OCI-M2 (cell line): Measurements from ENCODE around the gene PCDHA11.
"Not testable (repeated sequence)": the region's sequence is repeated elsewhere in the genome, so short reads cannot be mapped to it uniquely, and the experiment has no call there.

Experiments
- DNase-seq: peaks from one replicate; lab custom pipeline; 2025; ENCODE audit not compliant: unreplicated experiment; lab: John Stamatoyannopoulos, UW

Gene PCDHA11

GRCh38 chr5:140868721-140869554 is at the start of gene PCDHA11:
PCDHA11 (plus strand) TSS chr5:140868957; CDS start chr5:140869104, 147 bp downstream.
- DNase-seq: no peak

DNA sequence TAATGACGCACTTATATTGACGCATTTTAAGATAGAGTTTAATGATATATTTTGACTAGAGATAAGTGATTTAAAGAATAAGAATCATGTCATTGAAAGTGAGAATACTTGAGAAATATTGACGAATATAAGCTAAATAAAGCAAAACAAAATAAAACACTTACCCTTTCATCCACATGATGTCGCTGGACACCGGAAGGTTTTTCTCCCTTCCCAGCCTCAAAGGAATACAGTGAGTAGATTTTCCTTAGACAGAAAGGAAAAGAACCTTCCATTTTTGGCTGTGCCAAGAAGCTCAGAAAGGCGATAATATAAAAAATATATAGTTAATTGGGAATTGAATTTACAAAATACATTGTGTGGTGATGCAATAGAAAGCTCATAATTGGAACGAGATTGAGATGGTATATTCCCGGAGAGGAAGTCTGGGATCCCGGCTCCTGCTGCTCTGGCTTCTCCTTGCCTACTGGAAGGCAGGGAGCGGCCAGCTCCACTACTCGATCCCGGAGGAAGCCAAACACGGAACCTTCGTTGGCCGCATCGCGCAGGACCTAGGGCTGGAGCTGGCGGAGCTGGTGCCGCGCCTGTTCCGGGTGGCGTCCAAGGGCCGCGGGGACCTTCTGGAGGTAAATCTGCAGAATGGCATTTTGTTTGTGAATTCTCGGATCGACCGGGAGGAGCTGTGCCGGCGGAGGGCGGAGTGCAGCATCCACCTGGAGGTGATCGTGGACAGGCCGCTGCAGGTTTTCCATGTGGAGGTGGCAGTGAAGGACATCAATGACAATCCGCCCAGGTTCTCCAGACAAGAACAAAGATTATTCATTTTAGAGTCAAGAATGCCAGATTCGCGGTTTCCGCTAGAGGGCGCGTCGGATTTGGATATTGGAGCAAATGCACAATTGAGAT is 47.1 kb upstream of the PCDHA11 start, which contains the start of gene PCDHA5:
Gene PCDHA5 (plus strand): TSS at position 239 of the 906 bp plus-strand sequence.
- no peak for DNase-seq

- no peak for DNase-seq
These were observed 46.5 kb upstream of the PCDHA11 start for GRCh38 chr5:140822281-140822629.

DNA sequence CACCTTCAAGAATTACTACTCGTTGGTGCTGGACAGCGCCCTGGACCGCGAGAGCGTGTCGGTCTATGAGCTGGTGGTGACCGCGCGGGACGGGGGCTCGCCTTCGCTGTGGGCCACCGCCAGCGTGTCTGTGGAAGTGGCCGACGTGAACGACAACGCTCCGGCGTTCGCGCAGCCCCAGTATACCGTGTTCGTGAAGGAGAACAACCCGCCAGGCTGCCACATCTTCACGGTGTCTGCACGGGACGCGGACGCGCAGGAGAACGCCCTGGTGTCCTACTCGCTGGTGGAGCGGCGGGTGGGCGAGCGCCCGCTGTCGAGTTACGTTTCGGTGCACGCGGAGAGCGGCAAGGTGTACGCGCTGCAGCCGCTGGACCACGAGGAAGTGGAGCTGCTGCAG is 45.8 kb upstream of the PCDHA11 start:
- DNase-seq: not testable (repeated sequence)

GRCh38 chr5:140823475-140823874 is 45.3 kb upstream of the PCDHA11 start:
- no peak for DNase-seq

- no peak for DNase-seq
These were observed 40.9 kb upstream of the PCDHA11 start, which contains the start of gene PCDHA6 for GRCh38 chr5:140827704-140828361. PCDHA6 (plus strand) TSS chr5:140827960; CDS start chr5:140828092, 132 bp downstream.

- no peak for DNase-seq
These were observed 40.4 kb upstream of the PCDHA11 start for GRCh38 chr5:140828362-140828737.

DNA sequence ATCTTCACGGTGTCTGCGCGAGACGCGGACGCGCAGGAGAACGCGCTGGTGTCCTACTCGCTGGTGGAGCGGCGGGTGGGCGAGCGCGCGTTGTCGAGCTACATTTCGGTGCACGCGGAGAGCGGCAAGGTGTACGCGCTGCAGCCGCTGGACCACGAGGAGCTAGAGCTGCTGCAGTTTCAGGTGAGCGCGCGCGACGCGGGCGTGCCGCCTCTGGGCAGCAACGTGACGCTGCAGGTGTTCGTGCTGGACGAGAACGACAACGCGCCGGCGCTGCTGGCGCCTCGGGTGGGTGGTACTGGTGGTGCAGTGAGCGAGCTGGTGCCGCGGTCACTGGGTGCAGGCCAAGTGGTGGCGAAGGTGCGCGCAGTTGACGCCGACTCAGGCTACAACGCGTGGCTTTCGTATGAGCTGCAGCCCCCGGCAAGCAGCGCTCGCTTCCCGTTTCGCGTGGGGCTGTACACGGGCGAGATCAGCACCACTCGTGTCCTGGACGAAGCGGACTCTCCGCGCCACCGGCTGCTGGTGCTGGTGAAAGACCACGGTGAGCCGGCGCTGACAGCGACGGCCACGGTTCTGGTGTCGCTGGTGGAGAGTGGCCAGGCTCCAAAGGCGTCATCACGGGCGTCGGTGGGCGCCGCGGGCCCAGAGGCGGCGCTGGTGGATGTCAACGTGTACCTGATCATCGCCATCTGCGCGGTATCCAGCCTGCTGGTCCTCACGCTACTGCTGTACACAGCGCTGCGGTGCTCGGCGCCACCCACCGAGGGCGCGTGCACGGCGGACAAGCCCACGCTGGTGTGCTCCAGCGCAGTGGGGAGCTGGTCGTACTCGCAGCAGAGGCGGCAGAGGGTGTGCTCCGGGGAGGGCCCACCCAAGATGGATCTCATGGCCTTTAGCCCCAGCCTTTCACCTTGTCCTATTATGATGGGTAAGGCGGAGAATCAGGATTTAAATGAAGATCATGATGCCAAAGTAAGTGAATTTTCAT is 39.0 kb upstream of the PCDHA11 start:
- not testable (repeated sequence) for DNase-seq

GRCh38 chr5:140833993-140834392 is 34.8 kb upstream of the PCDHA11 start, which contains the start of gene PCDHA7:
PCDHA7 (plus strand) TSS chr5:140834269; CDS start chr5:140834384, 115 bp downstream.
- DNase-seq: no peak

DNA sequence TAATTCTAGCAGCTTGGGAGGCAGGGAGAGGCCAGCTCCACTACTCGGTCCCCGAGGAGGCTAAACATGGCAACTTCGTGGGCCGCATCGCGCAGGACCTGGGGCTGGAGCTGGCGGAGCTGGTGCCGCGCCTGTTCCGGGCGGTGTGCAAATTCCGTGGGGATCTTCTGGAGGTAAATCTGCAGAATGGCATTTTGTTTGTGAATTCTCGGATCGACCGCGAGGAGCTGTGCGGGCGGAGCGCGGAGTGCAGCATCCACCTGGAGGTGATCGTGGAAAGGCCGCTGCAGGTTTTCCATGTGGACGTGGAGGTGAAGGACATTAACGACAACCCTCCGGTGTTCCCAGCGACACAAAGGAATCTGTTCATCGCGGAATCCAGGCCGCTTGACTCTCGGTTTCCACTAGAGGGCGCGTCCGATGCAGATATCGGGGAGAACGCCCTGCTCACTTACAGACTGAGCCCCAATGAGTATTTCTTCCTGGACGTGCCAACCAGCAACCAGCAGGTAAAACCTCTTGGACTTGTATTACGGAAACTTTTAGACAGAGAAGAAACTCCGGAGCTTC is 34.2 kb upstream of the PCDHA11 start:
- not testable (repeated sequence) for DNase-seq

- no peak for DNase-seq
These were observed 32.9 kb upstream of the PCDHA11 start for GRCh38 chr5:140835622-140836510.

DNA sequence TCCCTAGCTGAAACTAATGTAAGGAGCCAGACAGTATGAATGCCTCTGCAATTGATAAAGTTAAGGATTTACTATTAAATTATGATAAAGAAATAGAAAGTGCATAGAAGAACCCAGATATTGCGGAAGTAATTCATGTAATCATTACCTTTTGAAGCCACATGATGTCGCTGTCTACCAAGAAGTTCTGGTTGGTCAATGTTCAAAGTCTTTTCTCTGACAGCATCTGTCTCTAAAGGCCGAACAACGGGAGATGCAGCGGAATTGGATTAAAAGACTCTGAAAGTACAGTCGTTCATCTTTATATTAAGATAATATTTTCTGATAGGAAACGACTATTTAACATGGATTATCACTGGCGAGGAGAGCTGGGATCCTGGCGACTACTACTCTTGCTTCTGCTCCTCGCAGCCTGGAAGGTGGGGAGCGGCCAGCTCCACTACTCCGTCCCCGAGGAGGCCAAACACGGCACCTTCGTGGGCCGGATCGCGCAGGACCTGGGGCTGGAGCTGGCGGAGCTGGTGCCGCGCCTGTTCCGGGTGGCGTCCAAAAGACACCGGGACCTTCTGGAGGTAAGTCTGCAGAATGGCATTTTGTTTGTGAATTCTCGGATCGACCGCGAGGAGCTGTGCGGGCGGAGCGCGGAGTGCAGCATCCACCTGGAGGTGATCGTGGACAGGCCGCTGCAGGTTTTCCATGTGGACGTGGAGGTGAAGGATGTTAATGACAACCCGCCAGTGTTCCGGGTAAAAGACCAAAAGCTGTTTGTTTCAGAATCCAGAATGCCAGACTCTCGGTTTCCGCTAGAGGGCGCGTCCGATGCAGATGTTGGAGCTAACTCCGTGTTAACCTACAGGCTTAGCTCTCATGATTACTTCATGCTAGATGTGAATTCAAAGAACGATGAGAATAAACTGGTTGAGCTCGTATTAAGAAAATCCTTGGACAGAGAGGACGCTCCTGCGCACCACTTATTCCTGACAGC is 27.5 kb upstream of the PCDHA11 start, which contains the start of gene PCDHA8:
Gene PCDHA8 (plus strand): TSS at position 210 of the 985 bp plus-strand sequence. CDS start 135 bp downstream, at position 345.
- no peak for DNase-seq

DNA sequence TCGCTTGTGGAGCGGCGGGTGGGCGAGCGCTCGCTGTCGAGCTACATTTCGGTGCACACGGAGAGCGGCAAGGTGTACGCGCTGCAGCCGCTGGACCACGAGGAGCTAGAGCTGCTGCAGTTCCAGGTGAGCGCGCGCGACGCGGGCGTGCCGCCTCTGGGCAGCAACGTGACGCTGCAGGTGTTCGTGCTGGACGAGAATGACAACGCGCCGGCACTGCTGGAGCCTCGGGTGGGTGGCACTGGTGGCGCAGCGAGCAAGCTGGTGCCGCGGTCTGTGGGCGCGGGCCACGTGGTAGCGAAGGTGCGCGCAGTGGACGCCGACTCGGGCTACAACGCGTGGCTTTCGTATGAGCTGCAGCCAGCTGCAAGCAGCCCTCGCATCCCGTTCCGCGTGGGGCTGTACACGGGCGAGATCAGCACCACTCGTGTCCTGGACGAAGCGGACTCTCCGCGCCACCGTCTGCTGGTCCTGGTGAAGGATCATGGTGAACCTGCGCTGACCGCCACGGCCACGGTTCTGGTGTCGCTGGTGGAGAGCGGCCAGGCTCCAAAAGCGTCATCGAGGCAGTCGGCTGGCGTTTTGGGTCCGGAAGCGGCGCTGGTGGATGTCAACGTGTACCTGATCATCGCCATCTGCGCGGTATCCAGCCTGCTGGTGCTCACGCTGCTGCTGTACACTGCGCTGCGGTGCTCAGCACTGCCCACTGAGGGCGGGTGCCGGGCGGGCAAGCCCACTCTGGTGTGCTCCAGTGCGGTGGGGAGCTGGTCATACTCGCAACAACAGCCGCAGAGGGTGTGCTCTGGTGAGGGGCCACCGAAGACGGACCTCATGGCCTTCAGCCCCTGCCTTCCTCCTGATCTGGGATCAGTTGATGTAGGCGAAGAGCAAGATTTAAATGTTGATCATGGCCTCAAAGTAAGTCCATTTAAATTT is 25.7 kb upstream of the PCDHA11 start:
- no peak for DNase-seq

DNA sequence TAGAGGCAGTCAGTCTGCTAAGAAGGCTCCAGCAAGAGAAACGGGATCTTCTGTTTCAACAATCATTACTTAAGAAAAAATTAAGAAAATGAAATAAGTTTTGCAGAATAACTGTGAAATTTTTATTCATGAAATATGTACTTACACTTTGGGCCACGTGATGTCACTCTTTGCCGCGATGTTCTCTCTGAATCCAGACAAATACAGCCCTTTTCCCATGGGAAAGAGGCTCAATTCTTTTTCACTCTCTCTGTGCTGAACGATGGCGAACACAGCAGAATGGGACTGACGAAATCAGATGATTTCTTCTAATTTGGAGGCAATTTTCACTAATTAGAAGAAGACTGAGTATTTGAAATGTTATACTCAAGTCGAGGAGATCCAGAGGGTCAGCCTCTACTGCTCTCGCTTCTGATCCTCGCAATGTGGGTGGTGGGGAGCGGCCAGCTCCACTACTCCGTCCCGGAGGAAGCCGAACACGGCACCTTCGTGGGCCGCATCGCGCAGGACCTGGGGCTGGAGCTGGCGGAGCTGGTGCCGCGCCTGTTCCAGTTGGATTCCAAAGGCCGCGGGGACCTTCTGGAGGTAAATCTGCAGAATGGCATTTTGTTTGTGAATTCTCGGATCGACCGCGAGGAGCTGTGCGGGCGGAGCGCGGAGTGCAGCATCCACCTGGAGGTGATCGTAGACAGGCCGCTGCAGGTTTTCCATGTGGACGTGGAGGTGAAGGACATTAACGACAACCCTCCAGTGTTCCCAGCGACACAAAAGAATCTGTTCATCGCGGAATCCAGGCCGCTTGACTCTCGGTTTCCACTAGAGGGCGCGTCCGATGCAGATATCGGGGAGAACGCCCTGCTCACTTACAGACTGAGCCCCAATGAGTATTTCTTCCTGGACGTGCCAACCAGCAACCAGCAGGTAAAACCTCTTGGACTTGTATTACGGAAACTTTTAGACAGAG is 20.3 kb upstream of the PCDHA11 start, which contains the start of gene PCDHA9:
Gene PCDHA9 (plus strand): TSS at position 244 of the 964 bp plus-strand sequence. CDS start 114 bp downstream, at position 358.
- not testable (repeated sequence) for DNase-seq
